ENCODE data around the gene ACSM2B. TPM values are rescaled to one million over a fixed set of nuclear protein-coding genes. Genes with fewer than 3 reads are reported as not detected.
"Not testable (repeated sequence)": the region's sequence is repeated elsewhere in the genome, so short reads cannot be mapped to it uniquely, and the experiment has no call there.

The ACSM2B gene
- total and polyA plus RNA-seq, 8 donors: 0.21 to 0.76 (median 0.53) TPM; not detected in 4

GRCh38 chr16:20538687-20539086, 37.5 kb downstream of the ACSM2B start:
- no peaks in the 10 kb centered on the region for H3K9me3 ChIP-seq
- H3K4me3 ChIP-seq: no peak overlapping the region
- H3K27ac ChIP-seq: no peak overlapping the region
- no peak for TF ChIP-seq CTCF (IDR thresholded peaks at IDR 0.05)
- ATAC-seq: no peak
- no peak for DNase-seq
- WGBS, 2 donors: 36 to 55% methylated on average over 5 of the region's 5 CpGs
- H3K27me3 ChIP-seq: no peaks in the 10 kb centered on the region
- FAIRE-seq: no peak
- no peaks in the 10 kb centered on the region for H3K36me3 ChIP-seq
- no peaks in the 10 kb centered on the region for H3K4me1 ChIP-seq
- intact Hi-C loops (cut with DNase I): no loop called here

- Histone ChIP-seq H3K9me3 (no peaks in the 10 kb centered on the region), H3K4me3 (no peak overlapping the region), H3K27me3 (no peaks in the 10 kb centered on the region), H3K27ac (no peak overlapping the region), H3K36me3 (no peaks in the 10 kb centered on the region), H3K4me1 (no peaks in the 10 kb centered on the region)
- 0 to 36% methylated on average over 1 of the region's 1 CpG for WGBS, 2 donors
- TF ChIP-seq CTCF (IDR thresholded peaks at IDR 0.05): no peak
- intact Hi-C loops (cut with DNase I): no loop called here
- ATAC-seq (no peak), FAIRE-seq (no peak), DNase-seq (no peak)
Observed at GRCh38 chr16:20538181-20538580, 38.0 kb downstream of the ACSM2B start.

GRCh38 chr16:20536669-20537068, 39.5 kb downstream of the ACSM2B start:
- H3K27ac ChIP-seq; DNase-seq; H3K9me3 ChIP-seq; H3K4me1 ChIP-seq; H3K27me3 ChIP-seq; FAIRE-seq; H3K36me3 ChIP-seq; H3K4me3 ChIP-seq; intact Hi-C loops (cut with DNase I); ATAC-seq: not testable (repeated sequence)
- WGBS, 2 donors: 54 to 74% methylated on average over 1 of the region's 1 CpG

- H3K36me3 ChIP-seq; FAIRE-seq; H3K27ac ChIP-seq; intact Hi-C loops (cut with DNase I); H3K27me3 ChIP-seq; H3K4me1 ChIP-seq; H3K4me3 ChIP-seq; H3K9me3 ChIP-seq; ATAC-seq; DNase-seq: not testable (repeated sequence)
- no CpG with 5 or more reads among the region's 3 CpGs for WGBS, 2 donors
Observed at GRCh38 chr16:20532284-20532792, 43.8 kb downstream of the ACSM2B start.

GRCh38 chr16:20531795-20532194, 44.4 kb downstream of the ACSM2B start:
- ATAC-seq; DNase-seq; intact Hi-C loops (cut with DNase I); H3K4me1 ChIP-seq; H3K27ac ChIP-seq; FAIRE-seq; H3K27me3 ChIP-seq; H3K36me3 ChIP-seq; H3K4me3 ChIP-seq; H3K9me3 ChIP-seq: not testable (repeated sequence)
- no CpG with 5 or more reads among the region's 13 CpGs for WGBS, 2 donors

- Histone ChIP-seq H3K4me1 (no peaks in the 10 kb centered on the region), H3K27ac (no peak overlapping the region), H3K9me3 (no peaks in the 10 kb centered on the region), H3K27me3 (no peaks in the 10 kb centered on the region), H3K36me3 (no peaks in the 10 kb centered on the region), H3K4me3 (no peak overlapping the region)
- ATAC-seq (no peak), FAIRE-seq (no peak), DNase-seq (no peak)
- 65 to 87% methylated on average over 1 of the region's 1 CpG for WGBS, 2 donors
- no peak for TF ChIP-seq CTCF (IDR thresholded peaks at IDR 0.05)
- intact Hi-C loops (cut with DNase I): no loop called here
Observed at GRCh38 chr16:20520103-20520502, 56.1 kb downstream of the ACSM2B start.
